Epidermal melanocyte (primary cell): ENCODE measurements around the gene KSR1.

ENCODE experiments used
- DNase-seq: peaks from one replicate; pipeline ENCODE4 v3.0.0; 2011; ENCODE audit warnings: low spot score; ENCODE audit not compliant: insufficient read length

The KSR1 gene

DNA sequence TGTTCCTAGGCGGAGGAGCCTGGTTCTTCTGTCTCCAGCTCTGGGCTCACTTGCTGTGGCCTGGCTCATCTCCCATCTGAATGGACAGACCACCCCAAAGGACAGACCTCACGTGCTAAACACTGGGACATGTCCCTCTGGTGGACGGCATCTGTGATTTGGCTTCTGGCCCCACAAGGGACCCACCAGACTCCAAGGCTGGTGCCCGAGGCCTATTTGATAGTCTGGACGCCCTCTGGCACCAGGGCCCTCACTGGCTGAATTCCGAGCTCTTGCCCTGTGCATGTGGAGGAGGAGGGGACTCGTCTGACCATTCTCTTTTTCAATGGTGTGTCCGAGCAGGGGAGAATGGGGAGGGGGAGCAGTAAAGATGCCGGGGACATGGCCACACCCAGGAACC is 112.0 kb downstream of the KSR1 start:
- no peak for DNase-seq

DNA sequence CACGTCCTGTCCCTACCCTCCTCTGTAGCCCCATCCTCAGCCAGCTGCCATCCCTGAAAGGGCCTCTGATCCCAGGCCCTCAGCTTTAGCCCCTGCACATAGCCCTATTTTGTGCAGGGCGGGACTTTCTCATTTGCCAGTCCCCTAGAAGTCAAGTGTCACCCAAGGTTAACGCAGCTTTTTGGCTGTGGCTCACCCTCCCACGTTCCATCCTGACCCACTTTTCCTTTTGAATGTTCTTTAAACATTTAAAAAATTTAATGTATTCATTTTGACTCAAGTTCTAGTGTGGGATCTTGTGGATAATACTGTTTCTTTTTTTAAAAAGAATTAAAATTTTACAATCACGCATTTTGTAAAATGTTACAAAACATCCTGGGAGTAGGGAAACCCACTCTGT is 112.6 kb downstream of the KSR1 start:
- no peak for DNase-seq

DNA sequence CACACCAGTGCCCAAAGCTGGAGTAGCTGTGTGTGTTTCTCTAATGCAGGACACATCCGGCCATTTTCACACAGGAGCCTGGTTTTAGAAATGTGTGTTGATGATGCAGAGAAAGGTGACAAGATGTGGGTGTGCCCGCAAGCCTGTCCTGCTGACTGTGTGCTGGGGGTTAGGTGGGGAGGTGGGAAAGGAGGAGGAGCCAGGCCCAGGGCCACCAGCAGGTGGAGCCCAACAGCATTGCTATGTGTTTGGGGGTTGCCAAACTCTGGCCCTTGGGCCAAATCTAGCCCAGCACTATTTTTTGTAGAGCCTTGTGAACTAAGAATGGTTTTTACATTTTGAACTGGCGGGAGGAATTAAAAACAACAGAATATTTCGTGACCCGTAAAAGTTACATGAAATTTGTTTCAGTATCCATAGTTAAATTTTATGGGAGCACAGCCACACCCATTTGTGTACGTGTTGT is 113.0 kb downstream of the KSR1 start:
- no peak for DNase-seq

DNA sequence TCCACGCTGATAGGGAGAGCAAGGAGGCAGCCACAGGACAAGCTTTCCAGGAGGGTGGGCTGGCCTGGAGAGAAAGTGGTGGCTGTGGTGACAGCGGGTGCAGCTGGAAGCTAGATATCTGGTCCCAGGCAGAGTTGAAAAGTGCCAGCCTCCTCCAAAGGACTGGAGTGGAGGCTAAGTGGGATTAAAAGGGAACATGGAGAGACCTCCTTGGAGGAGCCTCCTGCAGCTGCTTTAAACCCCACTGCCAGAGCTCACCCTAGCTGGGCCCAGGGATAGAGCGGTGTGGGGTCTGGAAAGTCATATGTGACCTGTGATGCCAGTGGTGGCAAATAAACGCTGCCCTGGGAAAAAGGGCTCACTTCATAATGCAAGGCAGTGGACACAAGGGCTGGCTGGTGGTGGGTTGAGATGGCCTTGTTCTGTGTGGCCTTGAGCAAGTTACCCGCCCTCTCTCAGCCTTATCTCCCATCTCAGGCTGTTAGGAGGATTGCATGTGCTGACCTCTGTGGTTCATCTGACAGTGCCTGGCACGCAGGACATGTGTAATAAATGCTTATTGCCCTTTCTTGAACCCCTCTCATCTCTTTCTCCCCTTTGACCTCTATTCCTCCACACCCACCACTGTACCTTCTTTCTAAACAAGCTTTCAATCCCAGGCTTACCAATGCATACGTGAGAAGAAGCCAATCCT is 113.8 kb downstream of the KSR1 start:
- no peak for DNase-seq

DNA sequence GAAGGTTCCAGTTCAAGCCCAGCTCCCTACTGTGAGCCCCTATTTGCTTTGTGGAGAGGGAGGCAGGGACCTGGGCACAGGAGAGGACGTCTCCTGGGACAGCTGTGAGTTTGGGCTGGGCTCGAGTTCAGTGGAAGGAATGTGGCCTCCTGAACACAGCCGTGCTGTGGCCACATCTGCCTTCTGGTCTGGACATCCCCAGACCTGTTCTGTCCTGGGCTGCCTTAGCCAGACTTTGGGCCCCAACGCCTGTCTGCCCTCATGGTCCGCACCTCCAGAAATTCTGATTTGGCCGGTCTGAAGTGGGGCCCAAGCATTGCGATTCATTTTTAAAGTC is 114.3 kb downstream of the KSR1 start:
- no peak for DNase-seq

DNA sequence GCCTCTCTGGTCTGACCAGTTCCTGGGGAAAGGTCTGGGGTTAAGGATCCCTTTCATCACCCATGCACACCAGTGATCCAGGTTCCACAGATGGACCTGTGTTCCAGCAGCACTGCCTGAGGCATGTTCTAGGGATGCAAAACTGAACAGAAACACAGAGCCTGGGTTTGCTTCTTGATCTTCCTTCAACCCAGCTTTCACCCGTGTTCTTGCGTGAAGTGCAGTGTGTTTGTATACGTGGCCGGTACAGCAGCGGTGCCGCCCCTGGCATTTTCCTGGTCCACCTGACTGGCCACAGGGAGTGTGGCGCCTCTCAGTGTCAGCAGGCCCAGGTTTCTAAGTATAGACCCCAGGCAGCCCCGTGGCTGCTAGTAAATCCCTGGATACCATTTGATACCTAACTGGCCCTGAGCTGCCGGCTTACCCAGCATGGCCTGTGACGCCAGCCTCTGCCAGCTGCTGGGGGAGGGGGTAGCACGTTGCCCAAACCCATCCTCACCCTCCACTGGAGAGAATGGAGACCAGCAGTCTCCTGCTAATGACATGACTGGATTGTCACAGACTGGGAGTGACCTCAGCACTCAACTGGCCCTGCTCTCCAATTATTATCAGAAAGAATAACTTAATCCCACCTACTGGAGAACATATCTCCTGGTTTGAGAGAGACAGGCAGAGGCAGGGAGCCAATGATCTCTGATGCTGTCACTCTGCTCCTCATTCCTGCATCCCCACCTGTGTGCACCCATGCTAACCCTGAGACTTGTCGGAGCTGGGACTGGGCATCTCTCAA is 115.5 kb downstream of the KSR1 start:
- no peak for DNase-seq

DNA sequence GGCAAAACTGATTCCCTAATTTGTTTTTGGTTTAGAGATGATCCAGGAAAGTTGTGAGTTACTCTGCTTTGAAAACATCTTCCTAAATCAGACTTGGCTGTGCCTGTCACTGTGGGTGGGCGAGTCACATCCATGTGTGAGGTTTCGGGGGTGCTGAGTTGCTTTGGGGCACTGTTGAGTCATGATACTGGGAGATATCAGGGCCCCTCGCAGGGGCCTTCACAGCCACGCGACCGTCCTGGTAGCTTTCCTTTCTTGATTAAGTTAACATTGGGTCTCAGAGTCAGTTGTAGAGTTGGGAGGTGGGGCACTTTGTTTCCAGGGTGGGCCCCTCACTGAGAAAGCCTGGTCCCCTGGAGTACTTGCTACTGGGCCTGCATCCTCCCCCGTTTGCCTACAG is 116.4 kb downstream of the KSR1 start:
- DNase-seq = no peak

DNA sequence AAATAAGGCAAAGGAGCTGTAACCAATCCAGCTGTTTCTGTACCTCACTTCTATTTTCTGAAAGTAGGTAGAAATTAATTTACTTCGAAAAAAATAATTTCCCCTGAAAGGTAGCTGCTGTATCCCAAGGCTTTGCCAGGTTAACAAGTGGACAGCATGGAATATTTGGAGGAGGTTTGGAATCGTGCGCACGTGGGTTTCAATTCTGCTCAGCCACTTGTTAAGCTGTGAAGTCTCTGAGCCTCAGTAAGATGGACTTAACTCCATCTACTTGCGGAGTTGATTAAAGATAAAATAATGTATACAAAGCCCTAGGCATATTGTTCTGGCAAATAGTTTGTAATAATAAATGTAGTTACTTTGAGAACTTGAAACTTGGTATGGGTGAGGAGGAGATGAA is 117.3 kb downstream of the KSR1 start:
- DNase-seq = no peak

DNA sequence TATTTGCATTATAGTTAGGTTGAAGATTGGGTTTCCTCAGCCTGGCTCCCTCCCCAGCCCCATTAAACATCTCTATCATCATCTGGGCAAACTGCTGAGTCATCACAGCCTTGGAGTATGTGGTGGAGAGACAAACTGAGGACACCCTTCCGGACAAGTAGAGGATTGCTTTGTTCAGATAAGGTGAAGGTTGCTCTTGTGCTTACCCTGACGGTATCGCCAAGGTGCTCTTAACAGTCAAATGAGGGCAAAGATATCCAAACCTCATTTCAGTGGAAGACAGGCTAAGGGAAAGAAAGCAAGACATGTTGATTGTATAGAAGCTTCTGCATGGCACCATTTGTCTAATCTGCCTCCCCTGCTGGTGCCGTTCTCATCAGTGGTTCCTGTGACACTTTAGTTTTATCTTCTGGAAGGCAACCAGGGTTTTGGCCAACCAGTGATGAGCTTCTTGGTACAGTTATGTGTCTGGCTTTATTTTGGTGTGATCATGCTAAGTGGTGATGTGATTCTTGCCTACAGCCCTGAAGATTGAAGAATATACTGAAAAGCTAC is 117.8 kb downstream of the KSR1 start:
- DNase-seq = no peak

DNA sequence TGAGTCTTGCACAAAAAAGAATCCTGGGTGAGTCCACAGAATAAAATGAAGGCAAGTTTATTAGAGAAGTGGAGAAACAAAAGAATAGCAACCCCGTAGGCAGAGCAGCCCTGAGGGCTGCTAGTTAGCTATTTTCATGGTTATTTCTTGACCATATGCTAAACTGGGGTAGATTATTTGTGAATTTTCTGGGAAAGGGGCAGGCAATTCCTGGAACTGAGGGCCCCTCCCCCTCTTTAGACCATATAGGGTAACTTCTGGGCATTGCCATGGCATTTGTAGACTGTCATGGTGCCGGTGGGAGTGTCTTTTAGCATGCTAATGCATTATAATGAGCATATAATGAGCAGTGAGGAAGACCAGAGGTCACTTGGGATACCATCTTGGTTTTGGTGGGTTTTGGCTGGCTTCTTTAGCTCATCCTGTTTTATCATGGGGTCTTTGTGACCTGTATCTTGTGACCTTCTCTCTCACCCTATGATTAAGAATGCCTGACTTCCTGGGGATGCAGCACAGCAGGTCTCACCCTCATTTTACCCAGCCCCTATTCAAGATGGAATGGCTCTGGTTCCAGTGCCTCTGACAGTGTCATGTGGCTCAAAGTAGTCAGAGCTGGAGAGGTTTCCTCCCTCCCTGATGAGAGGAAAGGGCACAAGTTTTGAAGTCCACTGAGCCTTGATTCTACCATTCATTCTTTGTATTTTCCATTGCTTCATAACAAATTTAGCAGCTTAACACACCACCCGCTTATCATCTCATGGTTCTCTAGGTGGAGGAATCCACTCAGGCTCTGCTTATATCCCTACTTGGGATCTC is 119.1 kb downstream of the KSR1 start:
- DNase-seq = no peak

DNA sequence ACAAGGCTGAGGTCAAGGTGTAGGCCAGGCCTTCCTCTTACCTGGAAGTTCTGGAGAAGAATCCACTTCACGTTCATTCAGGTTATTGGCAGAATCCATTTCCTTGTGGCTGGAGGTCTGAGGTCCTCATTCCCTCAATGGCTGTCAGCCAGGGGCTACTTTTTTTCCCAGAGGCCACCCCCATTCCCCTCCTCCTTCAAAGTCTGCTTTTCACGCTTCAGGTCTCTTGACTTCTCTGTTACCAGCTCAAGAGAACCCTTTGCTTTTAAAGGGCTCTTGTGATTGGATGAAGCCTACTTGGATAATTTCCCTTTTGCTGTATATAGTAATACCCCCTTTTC is 119.6 kb downstream of the KSR1 start:
- no peak for DNase-seq

DNA sequence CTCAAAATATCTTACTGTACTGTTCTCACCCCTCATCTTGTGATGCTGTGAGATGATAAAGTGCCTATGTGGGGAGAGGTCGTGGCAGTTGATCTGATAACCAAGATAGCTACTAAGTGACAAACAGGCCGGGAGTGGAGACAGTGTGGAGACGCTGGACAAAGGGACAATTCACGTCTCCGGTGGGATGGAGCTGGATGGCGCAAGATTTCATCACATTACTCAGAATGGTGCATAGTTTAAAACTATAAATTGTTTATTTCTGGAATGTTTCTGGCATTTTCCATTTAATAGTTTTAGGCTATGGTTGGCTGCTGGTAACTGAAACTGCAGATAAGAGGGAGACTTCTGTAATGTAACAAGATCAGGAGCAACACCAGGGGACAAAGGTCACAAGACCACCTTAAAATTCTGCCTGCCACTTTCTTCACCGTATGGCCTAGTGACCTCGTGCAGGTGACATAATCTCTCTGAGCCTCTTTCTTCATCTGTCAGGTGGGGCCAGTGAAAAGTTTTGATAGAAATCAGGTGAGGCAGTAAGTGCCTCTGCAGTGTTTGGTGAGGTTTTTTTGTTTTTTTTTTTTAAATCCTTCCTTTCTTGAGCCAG is 120.3 kb downstream of the KSR1 start:
- DNase-seq = no peak

DNA sequence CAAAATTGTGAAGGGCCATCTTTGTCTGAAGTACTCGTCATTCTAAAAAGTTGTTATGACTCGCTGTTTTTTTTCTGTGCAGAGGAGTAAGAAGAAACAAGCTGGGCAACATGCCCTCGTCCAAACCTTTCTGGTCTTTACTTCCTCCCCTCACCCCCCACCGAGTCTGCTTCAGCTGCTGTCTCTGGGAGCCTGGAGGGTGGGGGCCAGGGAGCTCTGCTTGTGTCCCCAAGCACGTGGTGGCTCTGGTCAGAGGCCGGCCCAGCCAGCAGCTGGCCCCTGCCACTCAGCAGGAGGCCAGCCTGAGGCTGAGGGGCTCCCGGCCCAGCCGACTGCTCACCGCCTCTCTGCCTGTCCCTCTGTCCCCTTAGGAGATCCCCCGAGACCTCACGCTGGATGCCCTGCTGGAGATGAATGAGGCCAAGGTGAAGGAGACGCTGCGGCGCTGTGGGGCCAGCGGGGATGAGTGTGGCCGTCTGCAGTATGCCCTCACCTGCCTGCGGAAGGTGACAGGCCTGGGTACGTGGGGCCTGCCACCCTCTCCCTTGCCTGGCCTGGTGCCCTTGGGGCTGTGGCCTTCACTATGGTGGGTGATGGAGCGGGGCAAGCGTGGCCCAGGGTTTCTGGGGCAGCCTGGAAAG is 121.0 kb downstream of the KSR1 start:
- DNase-seq = no peak

DNA sequence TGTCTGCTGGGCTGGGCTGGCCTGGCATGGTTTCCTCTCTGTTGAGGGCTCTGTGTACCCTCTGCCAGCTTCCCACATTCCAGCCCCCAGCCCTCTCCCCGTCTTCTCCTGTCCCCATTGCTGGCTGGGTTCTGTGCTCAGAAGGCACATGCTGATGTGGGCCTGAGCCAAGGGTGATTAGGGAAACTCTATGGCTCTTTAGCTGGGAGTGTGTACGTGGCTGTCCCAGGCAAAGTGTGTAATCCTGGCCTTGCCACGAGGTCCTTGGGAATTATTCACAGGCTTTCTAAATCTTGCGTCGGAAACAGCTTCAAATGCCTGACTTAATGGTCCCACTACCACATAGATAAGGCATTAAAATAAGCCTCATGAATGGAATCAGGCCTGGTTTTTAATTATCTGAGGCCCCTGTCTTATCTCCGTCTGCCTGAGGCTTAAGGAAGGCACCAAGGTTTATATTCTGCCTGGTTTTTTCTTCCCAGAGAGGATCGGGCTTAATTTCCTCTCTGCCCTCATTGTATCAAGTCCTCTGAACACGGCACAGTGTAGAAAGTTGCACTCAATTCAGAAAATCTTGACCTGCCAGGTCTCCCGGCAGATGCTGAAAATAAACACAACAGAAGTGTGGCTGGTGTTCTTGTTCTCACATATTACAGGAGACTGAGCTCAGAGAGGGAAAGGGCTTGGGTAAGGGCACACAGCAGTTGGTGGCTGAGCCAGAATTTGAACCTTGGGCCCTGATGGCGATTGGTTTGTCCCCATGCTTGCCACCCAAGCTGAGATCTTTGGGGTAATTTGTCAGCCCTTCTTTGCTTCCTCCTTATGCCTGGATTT is 121.9 kb downstream of the KSR1 start:
- no peak for DNase-seq

DNA sequence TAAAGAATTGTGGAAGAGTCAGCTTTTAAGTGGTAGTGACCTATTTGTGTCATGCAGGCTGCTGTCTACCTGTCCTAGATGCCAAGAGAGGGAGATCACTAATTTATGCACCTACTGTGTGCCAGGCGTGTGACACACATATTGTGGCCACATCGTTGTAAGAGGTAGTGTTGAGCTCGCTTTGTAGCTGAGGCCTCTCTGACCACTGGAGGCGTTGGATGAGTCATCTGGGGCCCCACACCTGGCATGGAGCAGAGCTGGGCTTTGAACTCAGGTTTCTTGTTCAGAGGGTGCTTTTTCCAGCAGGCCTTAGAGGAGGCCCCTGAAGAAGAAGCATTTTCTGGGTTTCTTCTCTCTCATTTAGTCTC is 122.5 kb downstream of the KSR1 start:
- DNase-seq = no peak

DNA sequence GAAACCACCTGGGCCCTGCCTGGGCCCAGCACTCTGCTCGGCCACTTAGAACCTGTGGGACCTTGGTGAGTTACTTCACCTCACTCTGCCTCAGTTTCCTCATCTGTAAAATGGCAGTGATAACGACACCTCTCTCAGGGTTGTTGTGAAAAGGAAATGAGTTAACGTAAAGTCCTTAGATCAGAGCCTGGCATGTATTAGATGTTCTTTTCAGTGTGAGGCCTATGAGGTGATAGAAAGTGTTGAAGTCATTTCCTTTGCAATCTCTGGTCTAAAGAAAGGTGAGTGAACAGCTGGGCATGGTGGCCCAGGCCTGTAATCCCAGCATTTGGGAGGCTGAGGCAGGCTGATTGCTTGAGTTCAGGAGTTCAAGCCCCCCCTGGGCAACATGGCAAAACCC is 123.1 kb downstream of the KSR1 start:
- DNase-seq = no peak

DNA sequence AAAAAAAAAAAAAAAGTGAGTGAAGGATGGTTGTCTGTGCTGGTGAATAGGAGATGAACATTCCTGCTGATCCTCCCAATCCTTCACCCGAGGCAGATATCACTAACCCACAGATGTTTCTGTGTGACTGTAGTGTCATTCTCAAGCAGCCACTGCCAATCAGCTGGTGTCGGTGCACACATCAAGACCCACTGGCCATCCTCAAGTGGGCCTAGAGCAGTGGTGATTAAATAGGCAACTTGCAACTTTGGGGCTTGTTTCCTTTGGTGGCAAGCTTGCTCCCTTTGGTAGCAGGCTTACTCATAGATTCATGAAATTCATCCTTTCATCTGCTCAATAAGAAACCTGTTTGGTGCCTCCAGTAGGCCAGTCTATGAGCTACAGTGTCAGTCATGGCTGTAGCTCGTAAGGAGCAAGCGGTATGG is 123.7 kb downstream of the KSR1 start:
- DNase-seq = no peak

DNA sequence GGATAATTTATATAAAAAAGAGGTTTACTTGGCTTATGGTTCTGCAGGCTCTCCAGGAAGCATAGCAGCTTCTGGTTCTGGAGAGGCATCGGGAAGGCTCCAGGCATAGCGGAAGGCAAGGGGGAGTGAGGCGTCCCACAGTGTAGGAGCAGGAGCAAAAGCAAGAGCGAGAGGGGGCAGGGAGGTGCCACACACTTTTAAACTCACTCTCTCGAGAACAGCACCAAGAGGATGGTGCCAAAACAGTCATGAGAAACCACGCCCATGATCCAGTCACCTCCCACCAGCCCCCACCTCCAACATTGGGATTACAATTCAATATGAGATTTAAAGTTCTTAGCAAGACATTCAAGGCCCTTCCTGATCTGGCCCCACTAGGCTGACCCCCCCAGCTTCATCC is 124.8 kb downstream of the KSR1 start:
- no peak for DNase-seq

DNA sequence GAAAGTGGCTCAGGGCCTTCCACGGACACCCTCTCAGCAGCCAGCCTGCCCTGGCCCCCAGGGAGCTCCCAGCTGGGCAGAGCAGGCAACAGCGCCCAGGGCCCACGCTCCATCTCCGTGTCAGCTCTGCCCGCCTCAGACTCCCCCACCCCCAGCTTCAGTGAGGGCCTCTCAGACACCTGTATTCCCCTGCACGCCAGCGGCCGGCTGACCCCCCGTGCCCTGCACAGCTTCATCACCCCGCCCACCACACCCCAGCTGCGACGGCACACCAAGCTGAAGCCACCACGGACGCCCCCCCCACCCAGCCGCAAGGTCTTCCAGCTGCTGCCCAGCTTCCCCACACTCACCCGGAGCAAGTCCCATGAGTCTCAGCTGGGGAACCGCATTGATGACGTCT is 126.4 kb downstream of the KSR1 start:
- no peak for DNase-seq

DNA sequence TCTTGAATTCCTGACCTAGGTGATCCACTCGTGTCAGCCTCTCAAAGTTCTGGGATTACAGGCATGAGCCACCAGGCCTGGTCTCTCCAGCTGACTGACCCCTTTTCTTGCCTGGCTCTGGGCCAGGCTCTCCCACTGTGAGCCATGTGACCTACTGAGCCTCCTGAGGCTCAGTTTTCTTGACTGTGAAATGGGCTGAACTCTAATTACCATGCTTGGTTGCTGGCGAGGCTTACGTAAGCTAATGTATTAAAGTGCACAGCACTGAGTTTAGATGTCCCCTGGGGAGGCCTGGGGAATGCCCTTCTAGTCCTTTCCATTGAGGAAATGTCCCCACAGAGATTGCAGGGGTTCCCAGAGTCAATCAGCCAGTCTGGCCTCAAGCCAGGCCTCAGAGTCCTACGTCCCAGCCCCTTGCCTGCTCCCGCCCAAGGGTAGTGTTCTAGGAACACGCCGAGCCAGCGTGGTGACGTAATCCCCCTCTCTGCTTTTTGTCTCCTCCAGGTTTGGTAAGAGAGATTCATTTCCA is 129.0 kb downstream of the KSR1 start:
- DNase-seq = no peak
